HT1080 (cell line): ENCODE data around the gene PTPRR. TPM values are rescaled to one million over a fixed set of nuclear protein-coding genes. Genes with fewer than 3 reads are reported as not detected.

Experiments used
- DNase-seq: peaks from one replicate; pipeline ENCODE4 v3.0.0-alpha.2; 2015; ENCODE audit warnings: low read depth
- total RNA-seq: library from RNA; depleted of rRNA; stranded (reverse); fragments of >200 nt; shearing (Covaris generic); gene quantifications from 2 replicates; pipeline ENCODE4 v1.2.3, GENCODE V29; 2014

PTPRR gene
- total RNA-seq, 1 experiment from 2014 or later: 2.5 TPM

DNA sequence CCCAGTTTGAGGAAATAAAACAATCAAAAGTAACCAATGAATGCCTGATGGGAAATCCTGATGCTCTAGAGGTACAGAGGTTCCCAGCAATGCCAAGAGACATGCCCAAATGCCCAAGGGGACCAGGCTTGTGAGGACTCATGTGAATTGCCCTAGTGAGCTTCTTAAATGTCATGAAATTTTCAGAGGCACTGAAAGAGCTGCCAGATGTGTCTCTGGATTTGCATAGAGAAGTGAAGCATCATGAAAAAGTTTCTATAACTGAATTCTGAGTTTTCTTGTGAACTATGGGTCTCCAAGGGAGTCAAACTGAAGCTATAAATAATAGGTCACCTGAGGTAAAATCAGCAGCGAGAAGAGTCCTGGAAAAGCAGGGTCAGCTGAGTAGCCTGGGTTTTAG, 9.9 kb downstream of the PTPRR start:
- DNase-seq: no peak

DNA sequence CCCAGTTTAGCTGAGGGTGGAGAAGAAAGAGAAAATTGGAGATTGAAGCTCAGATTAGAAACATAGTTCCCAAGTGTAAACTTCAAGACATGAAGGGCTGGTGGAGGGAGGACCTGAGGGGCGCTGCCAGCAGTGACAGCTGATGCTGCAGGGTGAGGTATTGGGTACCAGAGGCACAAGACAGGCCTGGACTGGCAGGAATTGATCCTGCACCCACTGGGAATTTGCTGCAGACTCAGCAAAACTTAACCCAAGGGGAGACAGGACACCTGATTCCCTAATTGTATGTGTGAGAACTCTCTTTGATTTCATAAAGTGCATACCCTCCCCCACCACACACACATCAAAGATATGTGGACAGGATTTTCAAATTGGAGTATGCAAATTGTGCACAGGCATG, 11.6 kb downstream of the PTPRR start:
- no peak for DNase-seq

DNA sequence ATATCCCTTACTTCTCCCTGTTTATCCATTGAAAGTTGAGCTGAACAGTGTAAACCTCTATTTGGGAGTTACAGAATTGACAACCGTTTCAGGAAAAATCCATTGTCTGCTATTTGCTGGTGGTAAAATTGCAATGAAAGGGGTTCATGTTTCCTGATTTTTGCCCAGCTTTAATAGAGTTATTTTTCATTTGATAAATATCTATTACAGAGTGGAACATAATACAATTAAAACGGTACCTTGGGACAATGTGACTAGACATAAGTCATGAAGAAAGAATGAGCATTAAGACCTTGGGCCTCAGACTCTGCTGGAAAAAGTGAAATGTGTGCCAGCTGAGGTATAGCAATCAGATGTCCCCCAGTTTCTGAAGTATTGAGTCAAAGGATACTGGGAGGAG, 13.1 kb downstream of the PTPRR start:
- DNase-seq: no peak

DNA sequence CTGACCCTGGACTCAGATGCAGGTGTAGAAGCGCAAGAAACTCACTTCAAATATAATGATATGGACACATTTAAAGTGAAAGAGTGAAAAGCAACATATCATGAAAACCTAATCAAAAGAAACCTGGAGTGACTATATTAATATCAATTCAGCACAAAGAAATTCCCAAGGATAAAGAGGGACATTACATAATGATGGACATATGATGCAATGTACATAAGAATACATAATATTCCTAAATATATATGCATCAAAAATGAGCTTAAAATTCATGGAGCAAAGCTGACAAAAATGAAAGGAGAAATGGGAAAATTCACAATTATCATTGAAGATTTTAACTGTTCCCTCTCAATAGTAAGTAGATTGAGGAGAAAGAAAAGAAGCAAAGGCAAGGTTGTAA, 24.6 kb downstream of the PTPRR start:
- no peak for DNase-seq

DNA sequence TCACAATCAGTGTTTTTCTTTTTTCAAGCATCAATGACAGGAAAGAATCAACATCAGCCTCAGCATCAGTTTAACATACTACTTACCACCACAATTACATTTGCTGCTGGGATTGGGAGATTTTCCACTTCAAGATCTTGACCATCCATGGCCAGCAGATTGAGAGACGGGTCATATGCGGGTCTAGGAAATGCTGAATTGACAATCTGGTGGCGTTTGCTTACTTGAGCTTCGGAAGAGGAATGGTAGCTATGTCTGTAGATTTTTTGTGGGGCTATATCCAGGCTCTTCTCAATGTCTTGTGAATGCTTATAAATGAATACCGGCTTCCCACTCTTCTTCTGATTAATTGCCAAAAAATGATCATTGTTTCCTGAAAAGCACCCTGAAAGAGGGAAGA, 27.9 kb downstream of the PTPRR start:
- no peak for DNase-seq

DNA sequence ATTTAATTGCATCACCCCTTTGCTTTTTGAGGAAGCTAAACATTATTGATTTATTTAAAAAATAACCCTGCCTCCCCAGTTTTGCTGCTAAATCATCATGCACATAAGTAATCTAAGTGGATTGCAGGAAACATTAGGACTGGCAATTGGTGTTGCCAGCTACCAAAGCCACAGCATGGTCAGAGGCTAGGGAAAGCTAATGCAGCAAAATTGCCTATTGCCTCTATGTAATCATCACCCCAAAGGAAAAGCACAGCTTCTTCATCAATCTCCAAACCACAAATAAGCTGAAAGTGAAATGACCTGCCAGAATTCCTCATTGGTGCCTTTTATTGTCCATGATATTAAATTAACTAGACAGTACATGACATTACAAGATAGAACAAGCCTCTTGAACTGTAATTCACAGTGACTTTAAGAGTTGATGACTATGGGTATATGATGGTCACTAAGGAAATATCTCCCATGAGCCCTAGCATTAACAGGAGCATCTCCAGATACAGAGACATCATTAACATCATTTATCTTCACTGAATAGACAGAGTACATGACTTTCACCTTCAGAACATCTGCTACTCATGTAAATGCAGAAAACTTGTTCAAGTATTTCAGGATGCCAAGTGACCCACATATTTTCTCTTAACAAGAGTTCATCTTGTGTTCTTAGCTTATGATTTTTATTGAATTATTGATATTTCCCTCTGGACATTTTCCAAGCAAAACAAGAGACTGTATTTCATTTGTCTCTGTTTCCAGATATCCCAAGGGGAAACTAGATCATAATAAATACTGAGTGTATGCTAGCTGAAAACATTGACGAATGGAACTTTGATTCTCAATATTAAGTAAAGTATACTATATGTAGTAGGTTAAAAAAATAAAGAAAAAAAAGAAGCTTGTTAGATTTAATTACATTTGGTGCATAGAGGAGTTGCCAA, 29.4 kb downstream of the PTPRR start:
- DNase-seq: no peak

DNA sequence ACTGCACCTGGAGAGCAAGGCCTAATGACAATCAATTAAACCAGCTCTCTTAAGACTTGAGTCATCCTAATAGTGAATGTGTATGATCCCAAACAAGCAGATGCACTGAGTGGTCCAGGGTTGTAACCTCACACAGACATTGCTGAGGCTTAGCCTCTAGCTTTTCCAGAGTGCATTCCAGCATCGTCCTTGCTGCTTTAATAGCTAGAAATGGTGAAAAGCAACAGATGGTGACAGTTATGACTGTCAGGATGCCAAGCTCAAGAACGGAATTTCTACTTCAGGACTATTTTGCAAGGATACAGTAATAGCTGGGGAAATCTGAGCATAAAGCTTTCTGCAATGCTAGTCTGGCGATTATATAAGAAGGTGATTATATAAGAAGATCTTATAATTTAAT, 34.6 kb downstream of the PTPRR start:
- DNase-seq: no peak

DNA sequence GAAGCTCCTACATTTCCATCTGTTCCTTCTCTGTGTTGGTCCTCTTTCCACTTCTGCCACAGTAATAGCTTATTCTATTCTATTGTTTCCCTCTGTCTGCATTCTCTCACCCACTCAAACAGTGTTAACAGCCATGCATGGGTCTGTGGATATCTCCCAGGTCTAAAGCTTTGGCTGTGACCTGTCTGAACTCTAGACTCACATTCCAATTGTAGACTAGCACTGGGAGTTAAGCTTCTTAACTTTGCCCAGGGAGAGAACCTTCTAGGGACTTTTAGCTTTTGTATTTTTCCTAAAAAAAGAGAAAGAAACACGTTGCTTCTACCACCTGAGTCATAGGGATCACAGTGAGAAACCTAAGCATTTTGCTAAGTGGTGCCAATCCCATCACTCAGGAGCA, 36.7 kb downstream of the PTPRR start:
- DNase-seq: no peak

DNA sequence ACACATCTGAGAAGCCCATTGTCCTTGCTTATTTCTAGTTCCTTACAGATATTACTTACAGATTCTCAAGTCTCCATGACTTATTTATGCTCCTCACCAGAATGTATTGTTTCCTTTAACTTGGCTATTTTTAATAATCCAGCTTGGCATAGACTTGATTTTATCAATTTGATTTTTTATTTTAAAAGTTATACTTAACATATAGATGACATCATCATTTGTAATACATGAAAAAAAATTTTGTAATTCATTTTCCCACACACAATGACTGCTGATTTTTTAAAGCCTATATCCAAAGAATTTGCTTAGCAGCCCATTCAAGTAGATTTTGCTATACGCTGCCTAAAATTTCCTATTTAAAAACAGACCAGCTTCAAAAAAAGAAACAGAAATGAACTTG, 39.8 kb downstream of the PTPRR start:
- DNase-seq: no peak

DNA sequence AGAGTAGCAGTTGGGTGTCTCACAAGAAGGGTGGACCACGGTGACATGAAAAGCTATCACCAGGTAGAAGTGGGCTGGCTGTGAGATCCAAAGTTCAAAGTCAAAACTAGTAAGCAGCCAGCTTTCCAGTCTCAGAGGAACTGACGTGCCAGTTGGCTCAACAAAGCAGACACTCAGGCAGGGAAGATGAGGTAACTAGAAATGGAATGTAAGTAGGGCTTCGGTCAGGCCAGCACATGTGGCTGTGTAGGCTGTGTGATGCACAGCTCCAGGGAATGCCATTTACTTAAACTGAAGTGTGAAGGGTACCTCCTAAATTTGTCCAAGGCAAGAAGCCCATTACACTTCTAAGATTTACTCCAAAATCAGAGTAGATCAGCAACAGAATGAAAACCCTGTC, 43.6 kb downstream of the PTPRR start:
- DNase-seq: peak; percentile 13

DNA sequence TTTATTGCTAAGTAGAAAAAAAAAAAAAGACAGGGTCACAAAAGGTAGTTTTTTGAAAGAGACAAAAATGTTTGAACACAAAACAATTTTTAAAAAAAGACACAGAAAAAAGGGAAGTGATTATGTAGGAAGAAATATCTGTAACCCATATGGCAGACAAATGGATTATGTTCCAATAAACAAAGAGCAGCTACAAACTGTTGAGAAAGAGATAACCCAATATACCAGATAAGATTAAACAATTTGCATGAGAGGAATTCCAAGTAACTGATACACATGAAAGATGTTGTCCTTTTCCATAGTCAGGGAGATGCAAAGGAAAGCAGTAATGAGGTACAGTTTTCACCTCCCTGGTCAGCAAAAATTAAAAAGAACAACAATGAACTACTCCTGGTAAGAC, 44.9 kb downstream of the PTPRR start:
- no peak for DNase-seq

DNA sequence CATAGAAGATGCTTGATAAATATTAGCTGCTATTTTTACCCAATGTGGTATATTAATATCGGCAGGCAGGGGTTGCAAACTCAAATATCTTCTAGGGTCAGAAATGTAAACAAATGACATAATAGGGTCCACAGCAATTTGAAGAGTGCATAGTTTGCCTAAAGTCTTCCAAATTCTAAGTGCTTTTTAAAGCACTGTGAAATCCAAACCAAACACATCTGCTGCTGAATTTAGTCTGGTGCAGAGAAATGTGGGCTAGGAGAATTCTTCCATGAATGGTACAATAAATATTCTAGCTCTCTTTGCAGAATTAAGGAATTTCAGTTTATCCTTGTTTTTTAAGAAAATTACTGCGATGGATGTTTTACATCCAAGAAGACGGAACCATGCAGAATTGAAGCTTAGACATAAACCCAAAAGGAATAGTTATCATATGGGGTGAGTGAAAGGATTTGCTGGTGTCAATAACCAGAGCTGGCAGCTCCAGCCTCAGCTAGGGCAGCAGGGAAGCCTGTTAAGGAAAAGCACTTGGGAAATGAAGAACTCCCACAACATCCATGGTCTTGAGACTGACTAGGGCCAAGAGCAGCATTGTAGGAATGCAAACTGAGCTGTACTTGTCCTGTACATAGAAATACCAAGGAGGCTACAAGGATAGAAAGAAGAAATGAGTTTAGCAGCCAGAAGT, 65.5 kb downstream of the PTPRR start:
- DNase-seq: no peak

DNA sequence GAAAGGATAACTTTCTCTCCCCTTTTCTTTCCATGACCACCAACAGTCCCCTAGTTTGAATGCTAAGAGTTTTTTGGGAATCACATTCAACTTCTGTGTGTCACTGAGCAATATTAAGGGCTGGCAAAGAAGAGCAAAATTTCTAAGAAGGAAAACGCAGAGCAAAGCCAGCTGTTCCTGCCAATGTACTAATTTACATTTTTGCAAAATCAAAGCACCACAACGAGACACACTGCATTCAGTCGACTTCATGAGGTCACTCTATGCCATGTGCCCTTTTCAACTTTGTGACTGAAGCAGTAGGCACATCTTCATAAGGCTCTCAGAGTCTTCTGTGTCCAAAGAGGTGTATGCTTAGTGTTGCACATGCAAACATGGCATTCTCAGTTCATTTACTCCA, 66.4 kb downstream of the PTPRR start:
- DNase-seq: no peak

DNA sequence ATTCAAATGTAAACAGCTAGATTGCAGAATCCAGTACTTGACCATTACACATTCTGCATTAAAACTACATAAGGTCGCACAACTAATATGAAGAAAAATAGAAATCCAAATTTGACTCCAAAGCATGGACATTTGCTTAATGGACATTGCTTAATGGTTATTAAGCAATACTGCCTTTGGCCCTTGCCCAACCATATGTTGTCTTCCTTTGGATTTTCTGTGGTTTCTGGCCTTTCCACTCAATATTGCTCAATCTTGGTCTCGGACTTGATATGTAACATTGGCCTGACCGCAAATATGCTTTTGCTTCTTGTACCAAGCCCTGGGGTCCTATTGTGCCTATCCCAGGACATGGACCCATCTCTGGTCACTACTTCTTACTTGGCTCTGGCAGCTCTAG, 67.2 kb downstream of the PTPRR start:
- DNase-seq: no peak

DNA sequence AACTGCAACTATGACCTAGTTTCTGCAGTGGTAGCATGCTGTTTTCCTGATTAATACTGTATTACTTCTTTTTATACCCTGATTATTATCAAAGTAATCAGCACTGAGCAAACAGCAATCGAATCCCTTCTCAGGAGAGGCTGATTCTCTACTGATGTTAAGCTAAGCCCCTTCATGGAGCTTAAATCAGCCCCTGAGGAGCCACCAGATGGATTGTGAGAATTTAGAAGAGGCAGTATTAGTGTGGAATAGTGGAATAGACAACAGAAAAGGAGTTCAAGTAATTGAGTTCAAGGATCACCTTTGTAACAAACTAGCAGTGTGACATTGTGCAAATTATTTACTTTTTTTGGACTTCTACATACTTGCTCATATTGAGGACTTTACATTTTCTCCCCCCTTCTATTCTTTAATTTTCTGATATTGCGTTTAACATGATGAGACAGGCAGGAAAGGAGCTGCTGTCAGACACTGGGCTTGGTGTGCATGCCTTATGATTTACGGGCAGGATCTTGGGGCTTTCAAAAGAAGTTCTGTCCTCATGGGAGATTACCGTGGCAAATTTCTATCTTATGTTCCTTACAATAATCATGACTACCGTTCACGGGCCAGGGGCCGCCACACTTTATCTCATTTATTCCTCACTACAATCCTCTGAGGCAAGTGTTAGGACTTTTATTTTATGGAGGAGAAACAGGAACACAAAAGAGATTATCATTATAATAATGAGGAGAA, 68.0 kb downstream of the PTPRR start:
- DNase-seq: no peak

DNA sequence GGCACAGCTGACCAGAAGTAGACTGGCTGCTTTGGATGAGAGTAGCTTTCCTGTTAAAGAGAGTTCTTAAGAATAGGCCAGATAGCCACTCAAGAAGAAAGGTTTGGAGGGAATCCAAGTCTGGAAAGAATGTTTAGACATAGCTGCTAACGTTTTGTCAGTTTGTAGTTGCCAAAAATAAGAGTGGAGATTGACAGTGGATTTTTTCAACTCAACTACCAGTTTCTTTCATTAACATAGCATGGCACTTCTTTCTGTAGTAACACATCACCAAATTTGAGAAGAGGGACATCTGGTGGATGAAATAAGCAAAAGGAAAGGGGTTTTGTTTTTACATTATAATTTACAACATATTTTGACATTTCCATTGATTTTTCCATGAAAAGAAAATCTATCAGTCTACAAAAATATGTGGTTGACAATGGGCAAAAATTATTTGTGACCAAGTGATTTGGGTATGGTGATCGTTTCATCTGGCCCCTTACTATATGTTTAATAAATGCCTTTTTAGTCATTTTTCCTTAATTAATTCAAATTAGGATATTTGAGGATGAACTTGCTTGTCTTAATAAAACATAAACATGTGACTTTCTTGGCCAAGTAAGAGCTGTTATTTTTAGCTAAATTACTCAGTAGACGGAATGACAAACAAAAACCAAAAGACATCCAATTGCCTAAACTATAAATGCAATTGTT, 71.1 kb downstream of the PTPRR start:
- DNase-seq: no peak

DNA sequence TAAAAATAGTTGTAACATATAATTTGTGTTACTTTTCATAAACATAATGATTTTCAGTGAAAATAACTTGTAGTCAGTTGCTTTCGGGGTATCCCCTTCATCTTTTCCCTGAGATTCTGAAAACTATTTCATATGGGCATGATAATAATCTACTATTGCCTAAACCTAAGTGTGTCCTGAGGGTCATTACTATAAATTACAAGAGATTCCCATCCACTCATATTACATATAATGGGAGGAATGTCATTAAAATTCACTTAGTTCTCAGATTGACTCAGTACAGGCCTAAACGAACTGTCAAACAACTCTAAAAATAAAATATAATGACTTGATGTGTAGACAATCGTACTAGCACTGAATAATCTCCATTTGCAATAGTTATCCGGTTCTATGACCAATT, 72.7 kb downstream of the PTPRR start:
- no peak for DNase-seq

DNA sequence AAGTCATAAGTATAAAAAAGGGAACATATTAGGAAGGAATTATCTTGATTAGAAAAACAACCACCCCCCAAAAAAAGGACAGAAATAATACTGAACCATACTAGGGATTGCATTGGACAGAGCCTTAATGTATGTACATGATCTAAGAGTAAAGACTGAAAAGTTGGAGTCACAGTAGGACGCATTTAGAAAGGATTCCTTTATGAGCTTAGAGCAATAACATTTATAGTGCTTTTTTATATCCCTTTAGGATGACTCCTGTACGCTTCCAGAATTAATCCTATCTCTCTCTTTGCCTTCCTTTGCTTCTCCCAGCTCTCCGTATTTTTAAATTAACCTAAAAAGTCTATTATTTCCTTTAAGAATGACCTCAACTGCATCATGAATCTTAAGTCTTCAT, 75.3 kb downstream of the PTPRR start:
- DNase-seq: no peak

DNA sequence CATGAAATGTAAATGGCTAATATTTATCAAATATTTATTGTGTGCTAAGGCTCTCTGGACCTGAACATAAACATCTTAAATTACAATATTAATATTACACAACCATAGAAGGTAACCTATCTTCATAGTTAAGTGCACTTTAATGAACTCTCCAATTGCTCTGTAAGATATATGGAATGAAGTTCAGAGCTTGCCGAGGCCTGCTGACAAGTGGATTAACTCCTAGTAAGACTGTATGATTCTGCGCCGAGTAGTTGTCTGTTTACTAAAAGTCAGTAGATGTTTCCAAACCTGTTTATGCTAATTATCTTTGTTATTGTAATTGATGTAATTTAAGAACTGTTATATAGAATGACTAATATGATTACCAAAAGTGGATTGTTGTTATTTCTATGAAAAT, 77.2 kb downstream of the PTPRR start:
- no peak for DNase-seq

DNA sequence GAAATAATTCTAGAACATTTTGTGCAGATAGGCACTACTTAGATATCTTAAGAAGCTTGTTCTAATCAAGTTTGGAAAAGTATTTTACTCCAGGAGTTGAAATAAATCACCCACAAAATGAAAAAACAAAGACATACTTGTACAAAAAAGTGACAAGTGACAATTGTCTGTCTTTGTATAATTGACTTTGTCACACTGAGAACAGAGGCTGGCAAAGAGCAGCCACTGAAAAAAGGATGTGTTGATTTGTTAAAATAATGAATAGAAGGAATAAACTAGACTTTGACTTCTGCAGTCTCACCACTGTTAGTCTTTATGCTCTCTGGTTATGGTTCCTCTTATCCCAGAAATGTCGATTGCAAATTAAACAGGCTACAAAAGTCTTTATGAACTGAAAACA, 77.6 kb downstream of the PTPRR start:
- no peak for DNase-seq

DNA sequence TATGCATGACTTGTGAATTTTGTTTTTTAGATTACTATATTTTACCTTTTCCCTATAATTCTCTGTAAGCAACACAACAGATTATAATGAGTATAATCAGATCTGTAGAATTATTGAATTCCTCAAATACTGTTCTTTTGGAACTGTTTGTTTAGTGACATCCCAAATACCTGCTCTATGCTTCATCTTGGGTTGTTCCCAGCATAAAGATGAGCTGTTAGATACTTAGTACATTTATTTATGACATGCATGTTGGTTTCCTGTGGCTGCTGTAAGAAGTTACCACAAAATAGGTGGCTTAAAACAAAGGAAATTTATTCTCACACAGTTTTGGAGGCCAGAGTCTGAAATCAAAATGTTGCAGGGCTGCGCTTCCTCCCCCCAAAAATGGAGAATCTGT, 78.4 kb downstream of the PTPRR start:
- DNase-seq: no peak
